ENCODE measurements around the gene SAMD11.

DNA sequence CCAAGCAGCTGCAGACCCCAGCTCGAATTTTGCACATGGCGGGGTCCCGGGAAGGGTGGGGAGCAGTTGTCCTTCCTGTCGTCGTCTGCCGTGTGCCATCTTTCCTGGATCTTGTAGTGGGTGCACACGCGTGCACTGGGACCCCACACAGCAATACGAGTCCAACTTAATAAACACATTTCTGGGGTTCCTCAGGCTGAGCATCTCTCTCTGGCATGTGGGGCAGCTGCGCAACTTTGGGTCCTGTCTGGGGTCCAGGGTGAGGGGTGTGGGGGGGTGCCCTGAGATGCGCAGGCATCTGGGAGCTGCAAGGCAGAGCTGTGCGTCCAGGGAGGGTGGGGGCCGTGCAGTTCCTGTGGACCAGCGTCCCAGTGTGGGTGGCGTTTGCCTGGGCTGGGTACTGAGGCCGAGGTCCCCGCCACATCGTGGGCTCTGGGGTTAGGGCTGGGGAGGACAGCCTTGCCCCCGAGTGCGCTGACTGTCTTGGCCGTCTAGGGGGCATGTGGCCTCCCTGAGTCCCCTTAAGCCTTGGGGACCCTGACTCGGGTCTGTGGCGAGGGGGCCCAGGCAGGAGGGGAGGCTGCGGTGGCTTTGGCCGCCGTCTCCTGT, 41.9 kb downstream of the SAMD11 start:
- TF ChIP-seq EZH2 (IDR thresholded peaks at IDR 0.05; ENCODE audit: insufficient read depth, poor library complexity, severe bottlenecking) (no peak), EZH2phosphoT487 (IDR thresholded peaks at IDR 0.05; ENCODE audit: insufficient read depth, low read depth) (no peak)

Data from GM23248 (cell line).